Stimulated activated CD8-positive, alpha-beta memory T cell treated with anti-CD3 and anti-CD28 coated beads, Interleukin-4, amount 100 ng/mL, for 1 hour (primary cell): ENCODE data around the gene PAGE2B.
"Not testable (repeated sequence)": the region's sequence is repeated elsewhere in the genome, so short reads cannot be mapped to it uniquely, and the experiment has no call there.

Source experiments
- DNase-seq, 2 donors: peaks; one replicate each; pipeline ENCODE4 v3.0.0-alpha.2; 2020; ENCODE audit warnings: low read depth in 2 of 2, low spot score in 1 of 2

PAGE2B gene

GRCh38 chrX:55107911-55108310 lies 33.1 kb downstream of the PAGE2B start:
- no peak for DNase-seq

GRCh38 chrX:55109306-55109705 lies 34.5 kb downstream of the PAGE2B start:
- DNase-seq, result no peak

GRCh38 chrX:55111578-55112254 lies 36.9 kb downstream of the PAGE2B start:
- no peak for DNase-seq

- not testable (repeated sequence) for DNase-seq
These were observed 41.8 kb downstream of the PAGE2B start for GRCh38 chrX:55116589-55116988.

- no peak for DNase-seq
These were observed 43.7 kb downstream of the PAGE2B start for GRCh38 chrX:55118574-55118973.

GRCh38 chrX:55119271-55119670 lies 44.4 kb downstream of the PAGE2B start:
- DNase-seq, result no peak

- DNase-seq, result no peak
These were observed 44.9 kb downstream of the PAGE2B start for GRCh38 chrX:55119712-55120111.

- DNase-seq, result no peak
These were observed 46.0 kb downstream of the PAGE2B start for GRCh38 chrX:55120761-55121358.

- no peak for DNase-seq
These were observed 49.1 kb downstream of the PAGE2B start for GRCh38 chrX:55123900-55124299.

GRCh38 chrX:55127692-55128091 lies 52.9 kb downstream of the PAGE2B start:
- no peak for DNase-seq
